NK-92 treated with Interleukin-12 subunit alpha and Interleukin-12 subunit beta, amount 100 ng/mL, for 24 hours (cell line): Measurements from ENCODE around the gene MBP.

ENCODE experiments used
- DNase-seq: peaks from one replicate; lab custom pipeline; 2025; lab: John Stamatoyannopoulos, UW

The MBP gene

DNA sequence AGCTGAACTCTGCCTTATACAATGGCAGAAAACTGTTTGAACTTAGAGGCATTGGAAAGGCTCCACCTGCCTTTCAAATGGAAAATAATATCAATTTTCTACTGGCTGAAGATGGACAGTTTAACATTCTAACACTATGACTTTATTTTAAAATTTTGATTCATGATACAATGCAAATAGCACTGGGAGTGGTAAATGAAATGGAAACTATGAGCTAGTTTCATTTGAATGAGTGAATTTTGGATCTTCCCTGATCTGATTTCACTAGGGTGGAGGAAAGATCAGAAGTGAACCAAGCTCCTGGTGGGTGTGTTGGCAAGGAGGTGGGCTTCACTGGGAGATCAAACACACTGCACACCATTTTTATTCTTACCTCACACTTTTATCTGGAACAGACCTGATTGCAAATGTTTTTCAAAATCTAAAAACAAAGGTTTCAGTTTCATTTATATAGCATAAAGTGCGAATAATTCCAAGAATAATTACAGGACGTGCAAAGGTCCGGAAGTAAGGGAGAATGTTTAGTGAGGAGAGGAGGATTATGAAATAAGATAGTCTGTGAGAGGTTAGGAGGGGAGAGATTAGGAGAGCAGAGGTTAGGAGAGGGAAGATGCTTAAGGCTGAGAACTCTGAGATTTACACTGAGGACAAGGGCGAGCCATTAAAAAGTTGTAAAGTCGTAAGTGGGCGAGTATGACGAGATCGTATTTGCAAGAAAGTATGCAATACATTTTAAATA is 18.6 kb upstream of the MBP start:
- no peak for DNase-seq

DNA sequence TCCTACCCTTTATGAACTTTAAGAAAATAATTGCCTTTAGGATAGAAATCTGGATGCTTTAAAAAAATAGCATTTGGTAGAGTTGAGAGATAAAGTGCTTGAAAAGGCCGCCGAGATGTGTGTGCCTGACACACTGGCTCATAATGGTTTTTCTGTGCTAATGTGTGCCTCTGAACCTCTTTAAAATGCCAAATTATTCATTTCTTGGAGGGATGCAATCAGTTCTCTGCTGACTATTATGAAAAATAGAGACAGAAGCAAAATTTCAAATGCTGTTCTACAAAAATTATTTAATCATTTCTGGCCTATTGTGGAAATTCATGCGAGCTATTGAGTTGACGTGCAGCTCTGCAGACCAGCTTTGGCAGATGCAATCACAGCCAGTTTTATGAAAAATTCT is 18.0 kb upstream of the MBP start:
- DNase-seq, result no peak

- DNase-seq, result no peak
Observed at GRCh38 chr18:77148289-77148688, 15.7 kb upstream of the MBP start.

- peak; percentile 24 for DNase-seq
Observed at GRCh38 chr18:77147418-77147852, 14.9 kb upstream of the MBP start.

DNA sequence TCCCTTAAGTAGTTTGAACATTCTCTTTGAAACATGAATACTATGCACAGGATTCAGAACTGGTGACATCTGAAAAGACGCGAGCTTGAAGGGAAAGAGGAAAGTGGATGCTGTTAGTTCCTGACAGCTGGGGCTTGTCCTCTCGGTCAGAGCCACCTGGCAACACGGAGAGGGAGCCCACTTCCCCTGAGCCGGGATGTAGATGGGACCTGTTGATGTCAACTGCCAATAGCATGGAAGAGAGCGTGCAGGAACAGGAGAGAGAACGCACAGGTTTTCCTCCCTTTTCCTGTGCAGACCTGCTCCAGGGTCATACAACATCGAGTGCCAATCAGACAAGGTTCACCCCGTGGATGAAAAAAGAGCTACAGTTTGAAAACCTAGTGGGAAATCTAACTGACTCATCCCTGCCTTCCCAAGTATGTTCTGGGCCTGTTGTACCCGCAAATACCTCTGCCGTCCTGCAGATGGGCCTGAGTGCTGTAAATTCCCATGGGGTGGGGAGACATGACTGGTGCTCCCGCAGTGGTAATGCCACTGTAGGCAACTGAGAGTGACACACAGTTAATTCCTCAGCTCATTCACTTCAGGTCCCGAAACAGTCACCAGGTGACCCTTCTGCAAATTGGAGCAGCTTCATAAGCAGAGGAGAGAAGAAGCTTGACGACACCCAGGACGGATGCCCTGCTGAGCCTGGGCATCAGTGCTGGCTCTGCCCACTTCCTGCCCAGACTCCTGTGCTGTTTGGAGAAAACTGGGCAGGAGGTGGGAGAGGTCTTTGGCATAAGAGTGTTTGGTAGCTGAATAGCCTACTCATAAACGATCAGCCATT is 13.9 kb upstream of the MBP start:
- no peak for DNase-seq

- DNase-seq, result no peak
Observed at GRCh38 chr18:77145364-77145901, 12.8 kb upstream of the MBP start.

GRCh38 chr18:77144451-77145118 is 12.0 kb upstream of the MBP start:
- no peak for DNase-seq

DNA sequence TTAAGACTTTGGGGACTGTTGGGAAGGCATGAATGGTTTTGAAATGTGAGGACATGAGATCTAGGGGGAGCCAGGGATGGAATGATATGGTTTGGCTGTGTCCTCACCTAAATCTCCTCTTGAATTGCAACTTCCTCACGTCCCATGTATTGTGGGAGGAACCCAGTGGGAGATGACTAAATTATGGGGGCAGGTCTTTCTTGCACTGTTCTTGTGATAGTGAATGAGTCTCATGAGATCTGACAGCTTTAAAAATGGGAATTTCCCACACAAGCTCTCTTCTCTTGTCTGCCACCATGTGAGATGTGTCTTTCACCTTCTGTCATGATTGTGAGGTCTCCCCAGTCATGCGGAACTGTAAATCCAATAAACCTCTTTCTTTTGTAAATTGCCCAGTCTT is 11.5 kb upstream of the MBP start:
- DNase-seq, result no peak

DNA sequence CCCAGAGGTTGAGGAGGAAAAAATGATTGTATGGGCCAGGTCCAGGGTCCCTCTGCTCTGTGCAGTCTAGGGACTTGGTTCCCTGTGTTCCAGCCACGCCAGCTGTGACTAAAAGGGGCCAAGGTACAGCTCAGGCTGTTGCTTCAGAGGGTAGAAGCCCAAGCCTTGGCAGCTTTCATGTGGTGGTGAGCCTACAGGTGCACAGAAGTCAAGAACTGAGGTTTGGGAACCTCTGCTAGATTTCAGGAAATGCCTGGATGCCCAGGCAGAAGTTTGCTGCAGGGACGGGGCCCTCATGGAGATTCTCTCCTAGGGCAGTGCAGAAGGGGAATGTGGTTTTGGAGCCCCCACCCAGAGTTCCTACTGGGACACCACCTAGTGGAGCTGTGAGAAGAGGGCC is 10.6 kb upstream of the MBP start:
- DNase-seq, result no peak

GRCh38 chr18:77141401-77142118 is 9.0 kb upstream of the MBP start:
- DNase-seq, result no peak

- no peak for DNase-seq
Observed at GRCh38 chr18:77140439-77141109, 8.0 kb upstream of the MBP start.

GRCh38 chr18:77140030-77140429 is 7.4 kb upstream of the MBP start:
- DNase-seq, result no peak

DNA sequence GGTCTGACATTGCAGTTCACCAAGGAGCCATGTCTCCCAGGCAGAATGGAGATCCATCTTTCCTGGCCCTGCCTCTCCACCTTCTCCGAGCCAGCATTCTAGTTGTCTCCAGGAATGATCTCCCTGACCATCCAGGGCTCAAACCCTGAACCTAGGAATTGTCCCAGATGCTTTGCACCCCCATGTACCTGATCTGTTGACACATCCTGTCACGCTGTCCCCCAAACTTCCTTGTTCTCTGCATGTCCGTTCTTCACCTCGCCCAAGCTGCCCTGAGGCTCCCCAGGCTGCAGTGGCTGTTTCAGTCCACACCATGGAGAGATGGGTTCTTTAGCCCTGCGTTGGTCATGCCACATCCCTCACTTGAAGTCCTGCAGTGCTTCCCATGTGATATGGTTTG is 7.0 kb upstream of the MBP start:
- no peak for DNase-seq

DNA sequence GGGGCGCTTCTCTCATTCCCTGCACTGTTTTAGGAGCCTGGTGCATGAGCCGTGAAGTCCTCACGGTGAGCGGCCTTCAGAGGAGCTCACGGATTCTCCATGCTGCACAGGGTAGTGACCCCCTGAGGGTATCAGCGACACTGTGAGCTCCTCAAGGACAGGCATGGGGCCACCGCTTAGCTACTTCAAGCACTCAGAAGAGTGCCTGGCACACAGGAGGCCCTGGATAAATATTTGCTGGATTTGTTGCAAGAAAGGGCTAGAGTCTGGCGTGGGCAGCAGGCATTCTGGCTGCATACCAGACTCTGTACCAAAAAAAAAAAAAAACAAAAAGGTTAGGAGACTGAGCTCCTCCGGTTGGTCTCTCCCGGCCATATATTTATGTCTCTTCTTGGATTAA is 5.7 kb upstream of the MBP start:
- no peak for DNase-seq

- DNase-seq, result no peak
Observed at GRCh38 chr18:77137851-77138250, 5.3 kb upstream of the MBP start.

GRCh38 chr18:77136871-77137665 is 4.5 kb upstream of the MBP start:
- DNase-seq, result no peak

DNA sequence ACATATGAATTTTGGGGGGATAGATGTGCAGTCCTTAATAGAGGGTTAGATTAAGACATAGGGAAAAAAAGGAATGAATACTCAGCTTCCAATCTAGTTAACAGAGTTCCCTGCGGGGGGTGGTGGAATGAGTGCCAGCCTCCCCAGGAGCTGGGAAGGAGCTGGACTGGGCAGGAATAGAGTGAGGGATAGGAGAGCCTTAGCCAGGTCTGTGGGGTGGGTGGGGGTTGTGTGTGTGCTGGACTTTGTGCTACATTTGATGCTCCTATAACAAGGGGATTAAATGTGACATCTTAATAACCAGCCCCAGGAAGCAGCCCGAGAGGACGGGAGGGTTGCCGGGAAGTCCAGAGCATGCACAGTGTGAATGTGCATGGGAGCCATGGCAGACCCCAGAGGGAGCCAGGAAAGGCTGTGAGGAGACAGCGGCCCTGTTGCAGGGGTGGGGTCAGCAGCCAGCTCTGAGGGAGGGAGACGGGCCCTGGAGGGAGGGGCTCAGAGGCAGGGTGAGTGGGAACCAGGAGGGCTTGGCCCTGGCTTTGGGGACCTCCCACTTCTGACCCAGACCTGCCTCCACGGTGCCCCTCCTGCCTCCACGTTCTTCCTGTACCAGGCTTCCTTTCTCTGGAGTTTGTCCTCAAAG is 3.6 kb upstream of the MBP start:
- DNase-seq, result no peak

- DNase-seq, result no peak
Observed at GRCh38 chr18:77135339-77136075, 2.9 kb upstream of the MBP start.

GRCh38 chr18:77134611-77135010 is 2.0 kb upstream of the MBP start:
- no peak for DNase-seq
